COR-L47 (cell line): ENCODE data around the gene ENTR1.

Experiments
- DNase-seq: peaks from one replicate; lab custom pipeline; 2025; lab: John Stamatoyannopoulos, UW

ENTR1 gene

GRCh38 chr9:136376457-136376856, 34.0 kb downstream of the ENTR1 start:
- no peak for DNase-seq

- DNase-seq, result no peak
These were observed 35.3 kb downstream of the ENTR1 start for GRCh38 chr9:136375096-136375495.

GRCh38 chr9:136374183-136374575, 36.2 kb downstream of the ENTR1 start:
- no peak for DNase-seq

- DNase-seq, result no peak
These were observed 36.9 kb downstream of the ENTR1 start, which contains the start of gene CARD9 for GRCh38 chr9:136373300-136374182. Gene CARD9 (minus strand): TSS chr9:136373669. CDS start chr9:136372078, 1,591 bp downstream.

GRCh38 chr9:136372561-136373299, 37.7 kb downstream of the ENTR1 start:
- no peak for DNase-seq

GRCh38 chr9:136372006-136372405, 38.4 kb downstream of the ENTR1 start:
- DNase-seq, result no peak

- no peak for DNase-seq
These were observed 38.9 kb downstream of the ENTR1 start for GRCh38 chr9:136371533-136371880.

- DNase-seq, result no peak
These were observed 39.5 kb downstream of the ENTR1 start for GRCh38 chr9:136370687-136371532.

- DNase-seq, result no peak
These were observed 40.4 kb downstream of the ENTR1 start for GRCh38 chr9:136370037-136370436.

GRCh38 chr9:136368190-136368589, 42.2 kb downstream of the ENTR1 start:
- DNase-seq, result no peak

GRCh38 chr9:136367296-136368145, 42.9 kb downstream of the ENTR1 start:
- no peak for DNase-seq

- DNase-seq, result no peak
These were observed 43.6 kb downstream of the ENTR1 start for GRCh38 chr9:136366826-136367225.

GRCh38 chr9:136365775-136366222, 44.6 kb downstream of the ENTR1 start:
- DNase-seq, result no peak

- no peak for DNase-seq
These were observed 45.3 kb downstream of the ENTR1 start for GRCh38 chr9:136364942-136365774.

- no peak for DNase-seq
These were observed 46.3 kb downstream of the ENTR1 start for GRCh38 chr9:136363949-136364748.

- peak; percentile 89 for DNase-seq
These were observed 47.1 kb downstream of the ENTR1 start, which contains the start of gene DNLZ for GRCh38 chr9:136363106-136363948. Gene DNLZ (minus strand): TSS chr9:136363744. CDS start chr9:136363714, 30 bp downstream.

GRCh38 chr9:136362450-136362784, 48.0 kb downstream of the ENTR1 start:
- DNase-seq, result no peak

- DNase-seq, result no peak
These were observed 48.5 kb downstream of the ENTR1 start for GRCh38 chr9:136361754-136362449.
